ENCODE measurements around the gene CAST. TPM values are rescaled to one million over a fixed set of nuclear protein-coding genes. Genes with fewer than 3 reads are reported as not detected.

The CAST gene
- total and polyA plus RNA-seq, 9 donors = 61.2 to 276 (median 173) TPM

DNA sequence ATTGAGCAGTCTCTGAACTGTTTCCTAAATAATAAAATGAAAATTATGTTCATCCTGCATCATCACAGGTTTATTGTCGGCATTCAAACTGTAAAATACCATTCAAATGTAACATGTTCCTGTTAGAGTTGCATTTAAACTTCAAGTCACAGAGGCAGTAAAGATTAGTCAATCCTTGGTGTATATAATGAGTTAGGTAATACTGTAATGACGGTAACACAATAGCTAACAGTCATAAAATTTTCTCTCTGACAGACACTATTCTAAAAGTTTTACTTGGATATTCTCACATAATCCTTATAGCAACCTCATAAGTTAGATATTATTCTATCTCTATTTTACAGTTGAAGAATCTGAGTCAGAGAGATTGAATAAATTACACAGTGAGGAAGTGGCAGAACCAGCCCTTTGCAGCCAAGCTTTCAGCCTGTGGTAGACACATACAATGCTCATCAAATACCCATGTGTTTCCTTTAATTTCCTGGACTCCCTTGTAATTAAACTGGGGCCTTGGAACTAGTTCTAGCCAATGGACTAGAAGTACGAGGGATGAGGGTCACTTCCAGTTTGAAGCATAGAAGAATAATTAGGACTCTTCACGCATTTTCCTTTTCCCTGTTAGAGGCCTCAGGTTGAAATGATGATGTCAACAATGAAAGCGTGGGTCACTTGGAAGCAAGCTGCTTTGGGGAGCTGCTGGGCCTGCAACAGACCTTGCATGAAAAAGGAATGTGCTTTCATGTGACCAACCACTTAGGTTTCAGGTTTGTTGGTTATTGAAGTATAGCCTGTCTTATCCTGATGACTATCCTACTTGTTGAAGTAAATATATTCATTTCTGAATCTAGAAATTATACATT, 12.3 kb upstream of the CAST start:
- Histone ChIP-seq H3K27ac (no peak overlapping the region), H3K36me3 (no peaks in the 10 kb centered on the region), H3K9me3 (no peaks in the 10 kb centered on the region), H3K4me1 (ENCODE audit: insufficient read depth) (no peaks in the 10 kb centered on the region), H3K27me3 (no peaks in the 10 kb centered on the region), H3K4me3 (no peak overlapping the region)
- 85 to 86% (median 85%) methylated on average over 5 of the region's 5 CpGs for WGBS, 3 donors
- TF ChIP-seq CTCF (IDR thresholded peaks at IDR 0.05) (no peak), POLR2A (IDR thresholded peaks at IDR 0.05) (no peak), EP300 (IDR thresholded peaks at IDR 0.05) (no peak)
- intact Hi-C loops (cut with DNase I) = no loop called here
- no peak for DNase-seq

DNA sequence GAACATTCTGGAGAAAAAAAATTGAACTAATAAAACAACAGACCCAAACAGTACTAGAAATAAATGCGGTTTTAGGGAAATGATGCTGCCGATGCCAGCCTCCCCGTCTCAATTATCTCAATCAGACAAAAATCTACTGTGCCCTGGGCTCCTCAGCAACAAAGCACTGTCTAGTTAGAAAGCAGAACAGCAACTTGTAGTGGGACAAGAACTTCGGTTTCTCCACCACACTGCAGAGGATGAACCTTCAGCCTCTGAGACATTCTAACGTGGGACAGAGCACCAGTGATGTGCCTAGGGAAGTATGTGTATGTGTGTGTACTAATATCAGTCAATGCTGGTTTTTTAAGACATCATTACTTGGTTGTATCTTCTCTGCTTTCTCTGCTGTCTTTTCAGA, 11.1 kb upstream of the CAST start:
- intact Hi-C loops (cut with DNase I) = no loop called here
- Histone ChIP-seq H3K4me3 (no peak overlapping the region), H3K27me3 (no peaks in the 10 kb centered on the region), H3K9me3 (no peaks in the 10 kb centered on the region), H3K4me1 (ENCODE audit: insufficient read depth) (no peaks in the 10 kb centered on the region), H3K36me3 (no peaks in the 10 kb centered on the region), H3K27ac (no peak overlapping the region)
- TF ChIP-seq CTCF (IDR thresholded peaks at IDR 0.05) (no peak), EP300 (IDR thresholded peaks at IDR 0.05) (no peak), POLR2A (IDR thresholded peaks at IDR 0.05) (no peak)
- WGBS, 3 donors = 78 to 85% (median 84%) methylated on average over 5 of the region's 5 CpGs
- no peak for DNase-seq

DNA sequence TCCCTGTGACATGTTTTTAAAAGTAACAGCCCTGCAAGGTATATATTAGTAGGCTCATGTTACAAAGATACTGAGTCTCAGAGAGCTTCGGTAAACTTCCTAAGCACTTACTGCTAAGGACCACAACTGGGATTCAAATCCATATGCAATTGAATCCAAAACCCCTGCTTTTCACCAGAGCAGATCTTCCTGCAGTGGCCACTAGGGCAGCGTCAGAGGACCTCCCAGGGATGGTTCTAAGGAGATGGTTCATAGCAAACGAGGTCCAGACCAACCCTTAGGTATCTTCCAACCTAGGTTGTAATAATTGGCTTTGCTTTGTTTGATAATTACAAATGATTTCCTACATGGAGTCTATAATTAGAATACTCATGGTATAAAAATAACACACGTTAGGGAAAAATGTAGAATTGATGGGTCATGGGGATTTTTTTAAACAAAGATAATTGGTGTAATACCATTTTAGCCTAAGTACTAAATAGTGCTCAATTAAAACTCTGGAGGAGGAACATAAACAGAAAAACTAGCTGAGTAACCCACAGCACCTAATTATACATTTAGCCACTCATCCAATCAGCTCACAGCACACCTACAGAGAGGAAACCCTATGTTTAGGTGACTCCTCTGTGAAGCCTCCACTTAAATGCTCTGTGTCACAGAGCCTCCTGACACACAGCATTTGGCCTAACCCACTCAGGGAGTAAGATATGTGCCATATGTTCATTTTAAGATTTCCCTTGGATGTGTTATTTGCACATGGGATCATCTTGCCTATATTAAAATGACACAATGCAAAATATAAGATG, 10.0 kb upstream of the CAST start:
- Histone ChIP-seq H3K4me1 (ENCODE audit: insufficient read depth) (no peaks in the 10 kb centered on the region), H3K27me3 (no peaks in the 10 kb centered on the region), H3K4me3 (no peak overlapping the region), H3K27ac (no peak overlapping the region), H3K36me3 (no peaks in the 10 kb centered on the region), H3K9me3 (no peaks in the 10 kb centered on the region)
- intact Hi-C loops (cut with DNase I) = no loop called here
- no peak for DNase-seq
- WGBS, 3 donors = 55 to 58% (median 56%) methylated on average over 4 of the region's 4 CpGs
- no peak for TF ChIP-seq CTCF (IDR thresholded peaks at IDR 0.05)
- TF ChIP-seq EP300 (IDR thresholded peaks at IDR 0.05) = no peak
- TF ChIP-seq POLR2A (IDR thresholded peaks at IDR 0.05) = no peak

DNA sequence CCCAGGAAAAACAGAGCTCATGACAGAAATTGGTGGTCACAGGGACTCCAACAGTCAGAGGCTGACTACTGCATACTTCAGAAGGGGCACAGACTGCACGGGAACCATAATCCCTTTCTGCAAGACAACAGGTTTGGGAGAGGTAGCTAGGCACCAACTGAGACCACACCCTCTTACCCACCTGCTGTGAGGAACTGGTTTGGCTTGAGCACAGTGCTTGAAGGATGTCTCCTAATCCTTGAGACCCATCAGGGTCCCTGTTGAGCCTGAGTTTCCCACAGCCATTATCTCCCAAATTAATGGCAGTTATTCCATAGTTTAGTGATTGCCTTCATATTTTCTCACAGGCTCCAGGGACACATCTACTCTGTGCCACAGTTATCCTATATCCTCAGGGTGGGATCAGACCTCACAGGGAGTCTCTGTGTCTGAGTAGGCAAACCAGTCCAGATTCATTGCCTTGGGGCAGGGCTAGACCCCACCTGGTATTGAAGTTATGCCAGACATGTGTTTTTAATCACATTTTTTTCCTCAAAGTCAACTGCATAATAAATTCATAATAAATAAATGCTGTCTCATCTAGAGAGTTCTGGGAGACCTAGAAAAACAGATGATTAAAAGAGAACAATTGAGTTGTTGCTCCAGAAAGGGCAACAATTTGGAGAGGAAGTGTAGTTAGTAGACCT, 9.3 kb upstream of the CAST start:
- DNase-seq = no peak
- H3K4me1 ChIP-seq (ENCODE audit: insufficient read depth) = no peaks in the 10 kb centered on the region
- no peaks in the 10 kb centered on the region for H3K27me3 ChIP-seq
- no peak overlapping the region for H3K27ac ChIP-seq
- TF ChIP-seq EP300 (IDR thresholded peaks at IDR 0.05) (no peak), POLR2A (IDR thresholded peaks at IDR 0.05) (no peak), CTCF (IDR thresholded peaks at IDR 0.05) (no peak)
- intact Hi-C loops (cut with DNase I) = no loop called here
- no peaks in the 10 kb centered on the region for H3K9me3 ChIP-seq
- no peak overlapping the region for H3K4me3 ChIP-seq
- H3K36me3 ChIP-seq = no peaks in the 10 kb centered on the region
- WGBS, 3 donors = 32 to 59% (median 40%) methylated on average over 1 of the region's 1 CpG
